HEK293T (cell line): Measurements from ENCODE around the gene ZBED4.

Source experiments
- CTCF ChIA-PET: fragments of 350-600 bp; formaldehyde crosslinking; extraction: SDS; loops from one replicate; lab custom pipeline; 2021; ENCODE audit warnings: antibody characterized with exemption, inconsistent platforms; lab: Yijun Ruan, JAX
- POLR2A ChIA-PET: fragments of 350-600 bp; formaldehyde crosslinking; extraction: SDS; loops from one replicate; lab custom pipeline; 2020; ENCODE audit warnings: antibody characterized with exemption, inconsistent platforms; lab: Yijun Ruan, JAX
- DNase-seq: peaks from one replicate; pipeline ENCODE4 v3.0.0; 2012; ENCODE audit warnings: mixed read lengths; ENCODE audit errors: extremely low spot score
- ARNT ChIP-seq: fragments of 450-650 bp; IDR thresholded peaks from 2 replicates; pipeline ENCODE4 v1.6.1; 2017; ENCODE audit warnings: mild to moderate bottlenecking
- BHLHE40 ChIP-seq: fragments of 450-650 bp; IDR thresholded peaks from 2 replicates; pipeline ENCODE4 v1.6.1; 2016; ENCODE audit warnings: mild to moderate bottlenecking, moderate library complexity, borderline replicate concordance
- CTBP1 ChIP-seq: fragments of 450-650 bp; IDR thresholded peaks from 2 replicates; pipeline ENCODE4 v1.6.1; 2016; ENCODE audit warnings: borderline replicate concordance
- ELF4 ChIP-seq: fragments of 450-650 bp; IDR thresholded peaks from 2 replicates; pipeline ENCODE4 v1.6.1; 2017; ENCODE audit warnings: antibody characterized with exemption
- FOXA1 ChIP-seq: fragments of 450-650 bp; IDR thresholded peaks from 2 replicates; pipeline ENCODE4 v1.6.1; 2016; ENCODE audit warnings: mild to moderate bottlenecking
- FOXK2 ChIP-seq: fragments of 450-650 bp; IDR thresholded peaks from 2 replicates; pipeline ENCODE4 v1.6.1; 2016; ENCODE audit warnings: mild to moderate bottlenecking
- FOXM1 ChIP-seq: fragments of 450-650 bp; IDR thresholded peaks from 2 replicates; pipeline ENCODE4 v1.6.1; 2017; ENCODE audit warnings: mild to moderate bottlenecking, borderline replicate concordance
- HDGF ChIP-seq: fragments of 450-650 bp; IDR thresholded peaks from 2 replicates; pipeline ENCODE4 v1.6.1; 2017; ENCODE audit warnings: antibody characterized with exemption, borderline replicate concordance
- L3MBTL2 ChIP-seq: fragments of 450-650 bp; conservative IDR thresholded peaks from 2 replicates; pipeline ENCODE4 v1.6.1; 2016; ENCODE audit warnings: mild to moderate bottlenecking
- LEF1 ChIP-seq: fragments of 450-650 bp; IDR thresholded peaks from 2 replicates; pipeline ENCODE4 v1.6.1; 2017; ENCODE audit warnings: mild to moderate bottlenecking, borderline replicate concordance
- NFRKB ChIP-seq: fragments of 450-650 bp; IDR thresholded peaks from 2 replicates; pipeline ENCODE4 v1.6.1; 2016; ENCODE audit warnings: mild to moderate bottlenecking, moderate library complexity
- SP1 ChIP-seq: fragments of 450-650 bp; IDR thresholded peaks from 2 replicates; pipeline ENCODE4 v1.6.1; 2017
- SUZ12 ChIP-seq: fragments of 450-650 bp; IDR thresholded peaks from 2 replicates; pipeline ENCODE4 v1.6.1; 2016; ENCODE audit warnings: mild to moderate bottlenecking
- TARDBP ChIP-seq: fragments of 450-650 bp; IDR thresholded peaks from 2 replicates; pipeline ENCODE4 v1.6.1; 2016
- ZNF384 ChIP-seq: fragments of 450-650 bp; IDR thresholded peaks from 2 replicates; pipeline ENCODE4 v1.6.1; 2016
- TF ChIP-seq, protein P1 (sequence below): fragments of 450-650 bp; IDR thresholded peaks from 2 replicates; pipeline ENCODE4 v1.6.1; 2016

The ZBED4 gene

DNA sequence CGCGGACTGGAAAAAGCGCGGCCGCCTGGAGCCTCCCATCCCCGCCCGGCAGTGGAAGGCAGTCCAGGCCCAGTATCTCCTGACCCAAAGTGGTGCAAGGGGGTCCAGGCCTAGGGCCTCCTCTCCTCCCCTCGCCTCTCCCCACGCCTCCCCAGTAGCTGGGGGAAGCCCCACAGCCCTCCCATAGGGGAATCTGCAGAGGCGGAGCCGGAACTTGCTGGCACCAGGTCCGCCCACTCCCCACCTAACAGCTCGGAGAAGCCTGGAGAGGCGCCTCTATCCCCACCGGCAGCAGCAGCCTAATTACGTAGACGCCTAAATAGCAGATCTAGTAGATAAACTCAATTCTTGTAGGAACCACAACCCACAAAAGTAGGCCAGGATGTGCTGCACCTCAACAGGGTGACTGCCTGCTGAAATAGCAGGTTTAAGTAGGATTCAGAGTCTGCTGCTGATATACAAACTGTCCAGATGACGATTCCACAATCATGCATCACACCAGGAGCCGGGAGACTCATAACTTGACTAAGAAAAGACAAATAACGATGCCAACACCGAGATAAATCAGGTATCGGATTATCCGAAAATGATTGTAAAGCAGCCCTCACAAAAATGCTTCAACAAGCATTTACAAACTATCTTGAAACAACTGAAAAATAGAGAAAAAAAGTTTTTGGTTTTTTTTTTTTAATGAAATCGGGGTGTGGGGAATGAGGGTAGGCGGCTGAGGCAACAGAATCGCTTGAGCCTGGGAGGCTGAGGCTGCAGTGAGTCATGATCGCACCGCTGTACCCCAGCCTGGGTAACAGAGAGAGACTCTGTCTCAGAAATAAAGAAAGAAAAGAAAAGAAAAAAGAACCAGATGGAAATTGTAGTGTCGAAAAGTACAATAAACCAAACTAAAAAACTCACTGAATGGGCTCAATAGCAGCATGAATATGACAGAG is 14.6 kb upstream of the ZBED4 start:
- ChIA-PET CTCF (no interaction called here), POLR2A (no interaction called here)
- no peak for TF ChIP-seq ELF4
- no peak for TF ChIP-seq BHLHE40
- DNase-seq = peak; percentile 30

DNA sequence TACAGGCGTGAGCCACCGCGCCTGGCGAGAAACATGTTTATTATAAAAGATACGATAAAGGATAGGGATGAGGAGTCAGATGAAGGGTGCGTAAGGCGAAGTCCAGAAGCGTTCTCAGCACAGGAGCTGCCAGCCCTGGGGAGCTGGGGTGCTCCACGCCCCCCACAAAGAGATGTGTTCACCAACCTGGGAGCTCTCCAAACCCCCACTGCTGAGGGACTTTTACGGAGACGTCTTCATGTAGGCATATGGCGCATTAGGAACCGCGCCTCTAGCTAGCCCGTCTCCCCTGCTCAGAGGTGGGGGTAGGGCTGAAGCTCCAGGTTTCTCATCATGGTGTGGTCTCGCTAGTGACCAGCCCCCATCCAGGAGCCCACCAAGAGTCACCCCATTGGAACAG is 8.4 kb upstream of the ZBED4 start:
- DNase-seq = no peak
- TF ChIP-seq FOXA1 (no peak), FOXM1 (no peak), TARDBP (no peak), L3MBTL2 (no peak), BHLHE40 (no peak)
- CTCF ChIA-PET = no interaction called here
- POLR2A ChIA-PET = no interaction called here

DNA sequence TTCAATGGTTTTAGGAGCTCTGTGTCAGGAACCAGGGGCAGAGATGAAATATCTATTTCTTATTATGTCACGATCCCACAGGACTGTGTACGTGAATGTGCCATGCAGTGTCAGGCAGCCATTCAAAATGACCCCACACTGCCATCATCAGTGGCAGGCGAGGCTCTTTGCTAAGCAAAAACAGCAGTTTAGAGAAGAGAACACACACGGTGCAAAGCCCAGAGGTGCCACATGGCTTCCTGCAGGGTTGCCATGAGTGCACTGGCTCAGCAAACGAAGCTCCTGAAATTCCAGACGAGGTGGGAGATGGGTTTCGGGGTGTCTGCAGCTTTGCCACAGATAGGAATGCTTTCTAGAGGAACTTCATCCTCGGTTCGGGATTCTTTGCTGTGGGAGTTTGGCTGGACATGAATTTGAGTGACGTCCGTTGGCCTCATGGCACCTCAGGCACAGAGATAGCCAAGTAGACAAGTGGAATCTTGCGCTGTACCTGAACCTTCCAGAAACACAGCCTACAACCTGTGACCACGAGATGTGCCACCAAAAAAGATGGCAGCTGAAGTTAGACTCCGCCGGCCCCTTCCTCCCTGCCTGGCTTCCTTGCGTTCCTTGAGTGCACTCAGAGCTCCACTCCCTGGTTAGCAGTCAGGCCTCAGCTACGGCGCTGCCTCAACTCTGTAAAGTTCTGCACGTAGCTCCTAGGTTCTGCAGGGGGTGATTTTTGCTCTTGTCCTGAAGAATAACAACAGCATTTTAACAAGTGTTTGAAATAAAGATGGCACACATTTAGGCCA is 7.8 kb upstream of the ZBED4 start:
- TF ChIP-seq NFRKB (no peak), FOXM1 (no peak), L3MBTL2 (no peak)
- no peak for DNase-seq
- ChIA-PET CTCF (no interaction called here), POLR2A (no interaction called here)

DNA sequence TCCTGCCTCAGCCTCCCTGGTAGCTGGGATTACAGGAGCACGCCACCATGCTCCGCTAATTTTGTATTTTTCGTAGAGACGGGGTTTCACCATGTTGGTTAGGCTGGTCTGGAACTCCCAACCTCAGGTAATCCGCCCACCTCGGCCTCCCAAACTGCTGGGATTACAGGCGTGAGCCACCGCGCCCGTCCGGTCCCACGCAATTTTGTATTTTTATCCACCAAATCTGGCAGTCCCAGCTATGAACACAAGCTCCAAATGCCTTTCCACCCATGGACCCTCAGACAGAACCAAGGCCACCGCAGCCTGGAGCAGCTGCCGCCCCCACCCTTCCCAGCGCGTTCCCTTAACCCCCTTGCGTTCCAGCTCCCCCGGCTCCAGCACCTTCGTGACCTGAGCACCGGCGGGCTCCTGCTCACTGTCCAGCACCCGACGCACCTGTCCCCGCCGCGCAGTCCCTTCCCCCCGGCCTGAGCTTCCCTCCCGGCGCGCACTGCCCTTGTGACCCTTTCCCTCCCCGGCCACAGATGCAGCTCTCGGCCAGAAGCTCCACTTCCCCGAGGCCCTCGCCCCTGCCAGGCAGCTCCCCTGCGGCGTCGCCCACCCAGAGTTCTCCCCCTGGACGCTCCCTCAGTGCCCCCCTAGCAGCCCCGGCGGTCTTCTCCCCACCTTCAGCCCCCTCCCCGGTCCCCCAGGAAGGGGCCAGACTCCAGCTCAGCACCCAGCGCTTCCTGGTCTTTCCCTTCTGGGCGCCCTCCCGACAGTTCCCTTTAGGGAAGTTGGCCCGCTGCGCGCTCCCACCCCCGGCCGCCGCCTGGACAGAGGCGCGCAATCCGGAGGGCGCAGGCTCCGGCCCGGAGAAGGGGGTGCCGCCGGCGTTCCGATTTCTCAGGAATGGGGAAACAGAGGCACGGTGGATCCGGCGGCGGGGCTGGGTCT is 5.6 kb upstream of the ZBED4 start:
- TF ChIP-seq CTBP1 (no peak), NFRKB (no peak), FOXK2 (no peak), SUZ12 (no peak), SP1 (no peak), HDGF (no peak), BHLHE40 (no peak), ELF4 (no peak)
- TF ChIP-seq, protein P1, sequence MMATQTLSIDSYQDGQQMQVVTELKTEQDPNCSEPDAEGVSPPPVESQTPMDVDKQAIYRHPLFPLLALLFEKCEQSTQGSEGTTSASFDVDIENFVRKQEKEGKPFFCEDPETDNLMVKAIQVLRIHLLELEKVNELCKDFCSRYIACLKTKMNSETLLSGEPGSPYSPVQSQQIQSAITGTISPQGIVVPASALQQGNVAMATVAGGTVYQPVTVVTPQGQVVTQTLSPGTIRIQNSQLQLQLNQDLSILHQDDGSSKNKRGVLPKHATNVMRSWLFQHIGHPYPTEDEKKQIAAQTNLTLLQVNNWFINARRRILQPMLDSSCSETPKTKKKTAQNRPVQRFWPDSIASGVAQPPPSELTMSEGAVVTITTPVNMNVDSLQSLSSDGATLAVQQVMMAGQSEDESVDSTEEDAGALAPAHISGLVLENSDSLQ = no peak
- ChIA-PET POLR2A (no interaction called here), CTCF (no interaction called here)
- no peak for DNase-seq

DNA sequence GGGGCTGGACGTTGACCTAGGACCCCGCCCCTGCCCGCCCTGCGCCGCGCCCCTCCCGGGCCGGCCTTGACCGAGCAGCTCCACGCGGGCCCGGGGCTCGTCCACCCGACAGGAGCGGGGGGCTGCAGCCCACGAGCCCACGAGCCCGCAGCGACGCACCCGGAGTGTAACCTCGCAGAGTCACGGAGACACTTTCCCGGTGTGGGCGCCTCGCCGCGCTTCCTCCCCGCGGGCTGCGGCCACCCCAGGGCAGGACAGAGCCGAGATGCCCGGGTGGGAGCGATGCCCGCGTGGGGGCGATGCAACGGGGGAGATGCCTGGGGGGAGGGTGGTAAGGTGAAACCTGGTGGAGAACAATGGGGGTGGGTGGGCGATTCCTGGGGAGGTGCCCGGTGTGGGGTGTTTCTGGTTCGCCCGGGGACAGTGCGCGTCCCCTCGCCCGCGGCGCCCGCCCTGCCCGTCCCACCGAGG is 4.9 kb upstream of the ZBED4 start:
- TF ChIP-seq ELF4 = no peak
- no peak for TF ChIP-seq TARDBP
- TF ChIP-seq, protein P1 = no peak
- no peak for TF ChIP-seq FOXA1
- TF ChIP-seq FOXM1 = no peak
- no peak for TF ChIP-seq L3MBTL2
- TF ChIP-seq NFRKB = no peak
- TF ChIP-seq FOXK2 = no peak
- TF ChIP-seq ZNF384 = no peak
- no peak for TF ChIP-seq LEF1
- no peak for TF ChIP-seq ARNT
- no peak for TF ChIP-seq SUZ12
- TF ChIP-seq HDGF = no peak
- TF ChIP-seq CTBP1 = no peak
- ChIA-PET POLR2A (no interaction called here), CTCF (no interaction called here)
- DNase-seq = no peak

DNA sequence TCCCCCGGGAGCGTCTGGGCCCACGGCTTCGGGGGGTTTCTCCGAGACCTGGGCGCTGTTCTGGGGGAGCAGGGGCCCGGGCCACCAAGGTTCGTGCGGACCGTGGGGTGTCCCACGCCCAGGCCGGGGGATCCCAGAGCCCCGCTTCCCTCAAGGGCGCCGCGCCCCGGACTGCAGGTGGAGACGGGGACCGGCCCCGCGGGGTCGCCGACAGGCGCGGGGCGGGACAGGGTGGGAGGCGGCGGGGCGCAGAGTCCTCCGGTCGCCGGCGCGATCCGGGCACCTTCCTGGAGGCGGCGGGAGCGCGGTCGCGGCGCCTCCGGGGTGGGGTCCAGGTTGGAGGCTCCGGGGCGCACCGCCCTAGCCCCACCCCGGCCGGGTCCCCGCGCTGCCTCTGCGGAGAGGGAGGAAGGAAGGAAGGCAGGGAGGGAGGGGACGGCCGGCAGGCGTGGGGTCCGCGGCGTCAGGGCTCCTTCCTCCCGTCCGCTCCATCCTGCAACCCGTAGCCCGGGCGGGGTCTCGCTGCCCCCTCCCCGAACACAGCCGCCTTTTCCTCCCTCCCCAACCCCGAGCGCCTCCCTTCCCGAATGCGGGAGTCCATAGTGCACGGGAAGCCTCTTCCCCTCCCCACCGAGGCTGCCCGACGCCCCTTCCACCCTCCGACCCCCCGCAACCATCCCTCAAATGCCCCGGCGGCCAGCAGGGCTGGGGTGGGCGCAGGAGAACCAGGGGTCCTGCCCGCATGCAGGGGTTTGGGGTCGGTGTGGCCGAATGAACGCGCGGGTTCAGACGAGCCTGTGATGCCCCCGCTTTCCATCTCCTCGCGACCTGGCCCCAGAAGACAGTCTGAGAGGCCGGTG is 4.3 kb upstream of the ZBED4 start:
- CTCF ChIA-PET = no interaction called here
- no peak for DNase-seq
- TF ChIP-seq CTBP1 (no peak), SP1 (no peak), FOXM1 (no peak), NFRKB (no peak), BHLHE40 (no peak), SUZ12 (no peak), FOXA1 (no peak), ARNT (no peak), ZNF384 (no peak), L3MBTL2 (no peak), HDGF (no peak), ELF4 (no peak), TARDBP (no peak), LEF1 (no peak), FOXK2 (no peak)
- TF ChIP-seq, protein P1 = no peak
- POLR2A ChIA-PET = no interaction called here
